IPS-NIHi11 (cell line): Measurements from ENCODE around the gene FLNA.
"Not testable (repeated sequence)": the region's sequence is repeated elsewhere in the genome, so short reads cannot be mapped to it uniquely, and the experiment has no call there.

Experiments
- DNase-seq: peaks from one replicate; pipeline ENCODE4 v3.0.0; 2012; ENCODE audit warnings: mixed read lengths, low spot score

The FLNA gene

DNA sequence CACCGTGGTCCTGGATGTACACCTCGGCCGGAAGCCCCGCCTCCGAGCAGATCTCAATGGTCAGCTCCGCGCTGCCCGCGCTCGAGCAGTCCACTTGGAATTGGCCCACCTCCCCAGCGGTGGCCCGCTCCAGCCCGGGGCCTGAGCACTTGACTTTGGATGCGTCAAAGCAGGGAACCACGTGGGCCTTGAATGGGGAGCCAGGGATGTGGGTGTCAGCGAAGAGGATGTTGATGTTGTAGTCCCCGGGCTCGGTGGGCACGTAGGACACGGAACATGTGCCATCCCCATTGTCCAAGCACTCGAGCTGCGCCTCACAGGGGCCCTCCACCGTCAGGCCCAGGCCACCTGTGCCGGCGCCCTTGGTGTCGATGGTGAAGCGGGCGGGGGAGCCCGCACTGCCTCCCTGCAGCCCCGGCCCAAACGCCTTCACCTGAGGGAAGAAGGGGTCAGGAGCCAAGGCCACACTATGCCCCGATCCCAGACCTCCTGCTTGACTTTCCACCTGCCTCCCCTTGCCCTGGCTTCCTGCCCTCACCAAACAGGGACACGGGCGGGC, 14.2 kb downstream of the FLNA start:
- no peak for DNase-seq

DNA sequence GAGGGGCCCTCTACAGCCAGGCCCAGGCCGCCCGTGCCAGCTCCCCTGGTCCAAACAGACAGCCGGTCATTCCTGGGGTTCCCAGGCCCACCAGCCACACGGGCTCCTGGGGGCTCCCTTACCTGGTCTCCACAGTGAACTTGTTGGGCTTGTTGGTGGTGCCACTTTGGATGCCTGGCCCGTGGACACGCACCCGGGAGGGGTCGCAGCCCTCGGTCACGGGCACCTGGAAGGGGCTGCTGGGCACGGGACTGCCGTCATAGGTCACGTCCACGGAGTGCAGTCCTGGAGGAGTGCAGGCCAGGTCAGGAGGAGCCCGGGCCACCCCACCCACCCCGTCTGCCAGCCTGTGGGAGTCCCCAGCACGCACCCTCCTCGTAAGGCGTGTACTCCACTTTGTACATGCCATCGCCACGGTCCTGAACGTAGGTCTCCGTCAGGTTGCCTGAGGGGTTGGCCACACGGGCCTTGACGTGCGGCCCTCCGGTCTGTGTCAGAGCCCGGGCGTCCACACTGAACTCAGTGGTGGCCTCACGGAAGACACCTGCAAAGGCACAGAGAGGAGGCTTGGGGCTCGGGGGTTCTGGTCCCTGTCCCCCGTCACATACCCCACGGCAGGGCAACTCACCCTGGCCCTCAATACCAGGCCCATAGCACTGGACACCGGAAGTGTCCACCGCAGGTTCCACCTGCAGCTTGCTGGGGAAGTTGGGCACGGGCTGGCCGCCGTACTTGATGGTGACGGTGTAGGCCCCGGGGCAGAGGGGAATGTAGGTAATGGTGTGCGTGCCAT, 14.9 kb downstream of the FLNA start:
- DNase-seq = no peak

DNA sequence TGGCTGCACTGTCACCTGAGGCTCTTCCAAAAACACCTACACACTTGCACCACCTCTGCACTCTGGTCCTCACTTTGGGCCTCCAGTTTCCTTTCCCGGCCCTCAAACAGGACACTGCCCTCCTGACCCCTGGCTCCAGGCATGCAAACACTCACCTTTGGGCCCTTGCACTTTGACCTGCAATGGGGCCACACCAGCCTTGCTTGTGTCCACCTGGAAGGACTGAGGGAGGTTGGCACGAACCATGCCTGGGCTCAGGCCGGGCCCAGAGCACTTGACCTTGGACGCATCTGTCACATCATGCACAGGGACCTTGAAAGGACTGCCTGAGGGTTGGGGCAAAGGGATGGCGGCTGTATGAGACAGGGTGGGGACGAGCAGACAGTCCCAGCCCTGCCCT, 15.6 kb downstream of the FLNA start:
- no peak for DNase-seq

DNA sequence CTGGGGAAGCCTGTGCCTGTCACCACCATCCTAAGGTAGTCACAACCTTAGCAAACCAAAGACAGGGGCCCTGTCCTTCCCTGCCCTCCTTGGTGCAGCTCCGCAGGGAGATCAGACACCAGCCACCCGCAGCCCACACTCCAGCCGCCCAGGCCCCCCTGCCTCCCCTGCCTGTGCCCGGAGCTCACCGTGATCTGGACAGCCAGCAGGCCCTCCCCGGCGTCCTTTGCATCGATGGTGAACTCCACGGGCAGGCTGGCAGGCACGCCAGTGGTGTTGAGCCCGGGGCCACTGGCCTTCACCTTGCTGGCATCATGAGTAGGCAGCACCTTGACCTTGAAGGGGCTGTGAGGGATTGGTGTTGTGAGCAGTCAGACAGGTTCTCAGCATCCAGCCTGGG, 16.4 kb downstream of the FLNA start:
- DNase-seq = no peak

DNA sequence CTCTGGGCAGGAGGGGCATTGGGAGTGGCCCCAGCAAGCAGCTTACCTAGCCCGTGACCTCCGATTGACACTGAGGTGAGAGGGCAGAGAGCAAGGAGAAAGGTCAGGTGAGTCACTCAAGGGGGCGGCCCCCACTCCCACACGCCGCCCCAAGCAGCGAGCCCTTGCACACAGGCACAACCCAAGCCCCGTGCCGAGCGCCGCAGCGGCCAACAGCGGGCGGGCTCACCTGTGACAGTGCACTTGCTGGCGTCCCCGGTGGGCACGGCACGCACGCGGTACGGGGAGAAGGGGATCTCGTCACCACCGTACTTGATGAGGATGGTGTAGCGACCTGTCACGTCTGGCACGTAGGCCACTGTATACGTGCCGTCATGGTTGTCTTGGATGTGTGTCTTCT, 17.2 kb downstream of the FLNA start:
- no peak for DNase-seq

DNA sequence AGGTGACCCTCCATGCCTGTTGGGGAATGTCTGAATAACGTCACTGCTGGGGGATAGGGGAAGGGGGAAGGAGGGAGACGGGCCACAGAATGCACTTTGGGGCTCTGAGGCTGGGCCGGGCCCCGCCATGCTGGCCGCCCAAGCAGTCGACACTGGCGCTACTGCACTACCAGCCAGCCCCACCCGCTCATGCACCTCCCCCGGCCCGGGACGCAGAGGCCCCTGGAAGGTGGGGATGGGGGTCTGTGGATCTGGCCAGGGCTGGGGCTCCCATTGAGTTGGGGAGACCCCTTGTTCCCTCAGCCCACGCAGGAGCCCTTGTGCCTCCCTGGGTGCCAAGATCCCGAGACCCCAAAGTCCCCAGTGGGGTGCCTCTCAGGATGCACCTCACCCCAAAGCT, 17.8 kb downstream of the FLNA start:
- DNase-seq = no peak

DNA sequence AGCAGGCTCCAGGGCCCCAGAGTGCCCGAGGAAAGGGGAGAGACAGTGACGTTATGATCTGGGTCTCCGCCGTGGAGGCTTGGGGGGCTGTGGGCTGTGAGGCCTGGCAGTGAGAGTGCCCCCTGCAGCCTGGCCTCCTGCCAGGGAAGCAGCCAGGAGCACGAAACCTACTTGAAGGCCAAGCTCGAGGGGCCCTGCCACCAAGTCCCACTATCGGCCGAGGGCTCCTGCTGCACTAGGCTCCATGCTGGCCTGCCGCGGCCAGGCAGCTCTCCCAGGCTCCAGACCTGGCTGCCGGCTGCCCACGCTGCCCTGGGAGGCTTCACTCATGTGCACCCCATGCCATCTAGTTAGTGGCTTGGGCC, 18.7 kb downstream of the FLNA start:
- DNase-seq = no peak

DNA sequence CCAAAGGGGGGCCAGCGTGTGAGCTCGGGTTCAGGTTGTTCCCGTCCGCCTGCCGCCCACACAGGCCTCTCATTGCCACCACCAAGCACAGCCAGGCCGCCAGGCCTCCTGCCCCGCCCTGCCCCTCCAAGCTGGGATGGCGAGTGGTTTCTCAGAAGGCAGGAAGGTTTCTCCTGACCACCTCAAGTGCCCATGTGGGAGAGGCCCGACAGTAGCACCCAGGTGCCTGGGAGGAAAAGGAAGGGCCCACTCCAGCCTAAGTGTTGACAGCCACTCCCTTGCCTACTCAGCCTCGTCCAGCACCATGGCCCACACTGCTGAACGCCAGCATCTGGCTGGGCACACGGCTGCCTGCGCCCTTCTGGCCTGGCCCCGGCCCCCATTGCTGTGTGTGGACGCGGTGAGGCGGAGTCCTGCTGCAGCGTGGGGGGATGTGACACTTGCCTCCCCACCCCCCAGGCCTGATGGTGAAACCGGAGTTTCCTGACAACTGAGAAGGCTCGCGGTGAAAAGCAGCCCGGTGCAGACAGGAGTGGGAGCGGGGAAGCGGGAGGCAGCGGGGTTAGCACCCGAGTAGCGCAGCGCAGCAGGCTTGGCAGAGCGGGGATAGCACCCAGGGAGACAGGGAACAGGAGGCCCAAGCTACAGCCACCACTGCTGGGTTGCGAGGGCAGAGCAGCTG, 19.2 kb downstream of the FLNA start:
- DNase-seq = no peak

DNA sequence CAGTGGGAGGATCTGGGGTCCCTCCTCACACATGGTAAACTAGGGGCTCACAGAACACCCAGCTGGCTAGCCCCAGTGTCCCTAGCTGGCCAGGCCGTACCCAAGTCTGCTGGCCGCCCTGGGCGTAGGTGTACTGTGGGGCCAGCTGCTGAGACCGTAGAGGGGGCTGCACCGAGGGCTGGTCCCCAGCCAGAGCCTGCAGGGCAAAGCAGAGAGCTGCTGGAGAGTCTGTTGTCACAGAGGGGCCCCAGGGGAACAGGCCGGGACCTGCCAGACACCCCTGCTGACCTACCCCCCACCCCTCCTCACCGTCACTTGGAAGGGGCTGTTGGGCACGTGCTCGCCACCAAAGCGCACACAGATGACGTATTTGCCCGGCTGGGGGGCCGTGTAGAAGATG, 19.9 kb downstream of the FLNA start:
- DNase-seq = no peak

DNA sequence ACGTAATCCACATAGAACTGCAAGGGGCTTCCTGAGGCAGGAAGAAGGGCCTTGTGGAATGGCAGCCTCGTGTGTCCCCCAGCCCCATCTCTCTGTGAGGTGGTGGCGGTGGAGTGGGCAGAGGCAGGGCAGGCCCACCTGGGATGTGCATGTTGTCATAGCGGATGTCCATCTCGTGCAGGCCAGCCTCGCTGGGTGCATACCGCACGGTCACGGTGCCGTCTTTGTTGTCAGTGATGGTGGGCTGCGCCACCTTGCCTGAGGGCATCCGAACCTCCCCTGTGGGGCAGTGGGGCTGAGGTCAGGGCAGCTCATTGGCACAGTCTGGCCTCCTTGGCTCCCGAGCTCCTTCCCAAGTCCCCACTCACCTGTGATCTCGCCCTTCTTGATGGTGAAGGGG, 20.4 kb downstream of the FLNA start:
- no peak for DNase-seq

DNA sequence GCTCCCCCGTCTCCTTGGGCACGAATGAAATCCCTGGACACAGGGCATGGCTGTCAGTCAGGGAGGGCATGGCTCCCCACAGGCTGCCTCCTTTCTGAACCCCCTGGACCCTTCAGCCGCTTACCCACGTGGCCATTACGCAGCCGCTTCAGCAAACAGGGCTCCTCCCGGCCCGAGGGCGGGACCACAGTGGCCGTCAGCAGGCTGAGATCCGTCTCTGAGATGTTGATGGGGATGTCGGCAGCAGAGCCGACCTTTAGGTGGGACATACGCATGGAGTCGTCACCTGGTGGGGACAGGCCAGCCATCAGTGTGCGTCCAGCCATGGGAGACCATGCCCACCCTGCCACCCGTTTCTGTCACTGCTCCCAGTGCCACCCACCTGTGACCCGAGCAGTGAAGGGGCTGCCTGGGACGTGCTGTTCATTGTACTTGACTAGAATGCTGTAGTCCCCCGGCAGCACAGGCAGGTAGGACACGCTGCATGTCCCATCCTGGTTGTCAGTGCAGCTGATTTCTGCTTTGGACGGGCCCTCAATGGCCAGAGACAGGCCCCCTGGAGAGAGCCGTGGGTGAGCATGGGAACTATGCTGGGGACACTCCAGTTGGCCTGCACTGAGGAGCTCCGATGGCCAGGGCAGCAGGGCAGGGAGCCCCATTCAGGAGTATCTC, 21.1 kb downstream of the FLNA start:
- DNase-seq = no peak

DNA sequence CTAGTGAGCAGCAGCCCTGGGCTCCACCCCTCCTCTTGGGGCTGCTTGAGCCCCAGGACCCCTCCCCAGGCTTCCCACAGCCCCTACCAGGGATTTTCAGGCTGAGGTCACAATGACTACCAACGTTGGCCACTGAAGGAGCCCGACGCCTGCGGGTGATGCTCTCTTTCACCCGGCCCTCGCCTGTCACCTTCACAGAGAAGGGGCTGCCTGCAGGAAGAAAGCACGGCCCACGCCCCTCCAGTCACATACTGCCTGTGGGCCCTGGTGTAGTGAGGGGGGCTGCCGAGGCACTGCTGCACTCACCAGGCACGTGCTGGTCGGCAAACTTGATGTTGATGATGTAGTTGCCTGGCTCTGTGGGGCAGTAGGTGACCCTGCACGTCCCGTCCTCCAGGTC, 22.0 kb downstream of the FLNA start:
- no peak for DNase-seq

DNA sequence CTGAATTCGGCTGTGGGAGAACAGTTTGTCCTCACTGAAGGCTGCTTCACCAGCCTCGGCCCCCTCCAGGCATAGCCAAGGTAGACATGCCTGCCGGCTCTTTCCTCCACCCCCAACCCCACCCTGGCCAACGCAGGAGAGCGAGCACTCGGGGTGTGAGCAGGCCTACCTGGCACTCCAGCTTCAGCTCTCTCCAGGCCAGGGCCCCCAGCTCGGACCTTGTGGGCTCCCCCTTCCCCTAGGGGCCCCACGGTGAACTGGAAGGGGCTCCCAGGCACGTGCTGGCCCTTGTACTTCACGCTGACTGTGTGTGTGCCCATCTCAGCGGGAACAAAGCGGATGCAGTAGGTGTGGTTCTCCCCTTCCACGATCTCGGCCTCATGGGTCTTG, 22.4 kb downstream of the FLNA start:
- no peak for DNase-seq

DNA sequence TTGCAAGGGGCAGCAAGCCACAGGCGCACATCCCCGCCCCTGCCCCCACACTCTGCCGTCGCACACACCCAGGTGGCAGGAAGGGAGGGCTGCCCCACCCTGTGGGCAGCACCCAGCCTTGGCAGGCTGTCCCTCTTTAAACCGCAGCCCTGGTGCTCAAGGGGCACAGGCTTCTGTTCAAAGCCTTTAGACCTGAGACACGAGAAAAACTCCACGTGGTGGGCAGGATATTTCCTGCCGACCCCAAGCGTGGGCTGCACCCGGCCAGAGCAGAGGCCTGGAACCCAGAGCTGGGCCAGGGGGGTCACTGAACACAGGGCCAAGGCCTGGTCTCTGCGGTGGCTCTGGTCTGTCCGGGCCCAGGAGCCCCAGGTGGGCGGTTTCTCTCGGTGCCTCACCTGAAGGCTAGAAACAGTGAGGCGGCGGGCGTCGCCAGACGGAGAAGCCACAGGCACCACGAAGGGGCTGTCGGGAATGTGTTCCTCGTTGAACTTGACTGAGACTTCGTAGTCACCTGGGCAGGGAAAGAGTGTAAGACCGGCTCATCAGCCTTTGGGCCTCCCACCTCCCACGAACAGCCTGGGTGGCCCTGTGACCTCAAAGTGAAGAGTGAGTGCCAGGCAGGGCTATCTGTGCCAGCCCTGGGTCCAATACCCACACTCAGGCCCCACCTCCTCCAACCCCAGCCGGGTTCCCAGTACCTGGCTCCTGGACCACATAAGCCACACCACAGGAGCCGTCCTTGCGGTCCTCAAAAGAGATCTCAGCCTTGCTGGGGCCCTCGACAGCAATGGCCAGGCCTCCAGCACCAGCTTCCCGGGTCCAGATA, 23.0 kb downstream of the FLNA start:
- no peak for DNase-seq

DNA sequence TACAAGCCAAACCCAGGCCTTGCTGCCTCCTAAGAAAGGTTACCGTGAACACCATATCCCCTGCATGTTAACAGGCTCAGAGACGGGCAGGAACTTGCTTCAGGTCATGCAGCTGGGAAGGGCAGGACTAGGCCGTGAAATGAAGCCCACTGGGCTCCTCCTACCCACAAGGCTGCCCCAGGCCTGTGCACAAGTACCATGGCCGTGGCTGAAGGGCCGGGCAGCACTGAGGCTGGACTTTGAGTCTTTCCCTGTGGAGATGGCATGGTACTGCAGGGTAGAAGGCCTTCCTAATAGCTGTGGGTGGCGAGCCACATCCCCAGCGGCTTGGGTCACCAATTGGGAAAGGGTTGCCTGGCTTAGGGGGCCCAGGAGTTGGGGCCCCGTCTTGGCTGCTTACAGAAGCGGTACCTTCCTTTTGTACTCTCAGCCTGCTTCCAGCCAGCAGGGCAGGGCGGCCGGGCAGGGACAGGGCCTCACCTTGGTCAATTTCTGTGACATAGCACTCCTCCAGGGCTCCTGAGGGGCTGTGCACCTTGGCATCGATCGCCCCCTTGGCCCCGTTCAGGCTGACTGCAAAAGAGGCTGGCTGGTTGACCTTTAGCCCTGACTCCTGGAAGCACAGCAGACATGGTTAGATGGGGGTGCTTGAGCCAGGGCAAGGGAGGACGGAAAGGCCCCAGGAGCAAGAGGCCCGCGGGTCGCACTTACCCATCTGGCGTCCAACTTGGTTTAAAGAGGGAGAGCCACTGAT, 23.8 kb downstream of the FLNA start:
- no peak for DNase-seq

DNA sequence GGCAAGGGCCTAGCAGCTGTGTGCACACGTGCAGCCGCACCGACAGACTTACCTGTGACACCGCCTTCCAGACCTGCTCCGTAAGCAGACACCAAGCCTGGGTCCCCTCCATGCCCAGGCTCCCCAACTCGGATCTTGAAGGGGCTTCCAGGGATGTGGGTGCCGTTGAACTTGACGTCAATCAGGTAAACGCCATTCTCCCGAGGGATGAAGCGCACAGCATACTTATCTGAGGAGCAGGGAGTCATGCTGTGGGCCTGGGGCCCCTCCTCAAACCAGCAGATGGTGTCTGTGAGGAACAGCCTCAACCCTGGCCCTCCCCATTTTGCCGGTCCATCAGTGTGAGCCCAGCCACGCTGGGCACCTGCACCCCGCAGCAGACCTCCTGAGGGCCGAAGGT, 24.5 kb downstream of the FLNA start:
- DNase-seq = no peak

DNA sequence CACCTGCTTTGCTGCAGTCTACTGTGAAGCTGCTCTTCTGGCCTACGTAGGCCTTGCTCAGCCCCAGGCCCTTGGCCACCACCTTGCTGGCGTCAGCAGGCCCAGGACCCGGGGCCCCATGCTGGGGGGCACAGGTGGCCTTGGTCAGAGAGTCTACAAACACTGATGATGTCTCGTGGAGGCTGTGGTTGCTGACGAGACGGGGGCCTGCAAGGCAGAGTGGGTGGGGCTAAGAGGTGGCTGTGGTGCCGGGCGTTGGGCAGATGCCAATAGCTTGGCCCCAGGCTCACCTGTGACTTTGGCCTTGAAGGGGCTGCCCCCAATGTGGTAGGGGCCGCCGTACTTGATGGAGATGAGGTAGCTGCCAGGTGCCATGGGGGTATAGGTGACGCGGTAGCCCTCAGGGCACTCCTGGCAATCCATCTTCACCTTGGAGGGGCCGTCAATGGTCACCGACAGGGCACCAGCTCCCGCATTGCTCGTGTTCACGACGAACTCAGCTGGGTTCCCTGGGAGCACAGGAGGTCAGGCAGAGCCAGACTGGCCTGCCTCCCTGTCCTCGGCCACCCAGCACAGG, 25.0 kb downstream of the FLNA start:
- no peak for DNase-seq

DNA sequence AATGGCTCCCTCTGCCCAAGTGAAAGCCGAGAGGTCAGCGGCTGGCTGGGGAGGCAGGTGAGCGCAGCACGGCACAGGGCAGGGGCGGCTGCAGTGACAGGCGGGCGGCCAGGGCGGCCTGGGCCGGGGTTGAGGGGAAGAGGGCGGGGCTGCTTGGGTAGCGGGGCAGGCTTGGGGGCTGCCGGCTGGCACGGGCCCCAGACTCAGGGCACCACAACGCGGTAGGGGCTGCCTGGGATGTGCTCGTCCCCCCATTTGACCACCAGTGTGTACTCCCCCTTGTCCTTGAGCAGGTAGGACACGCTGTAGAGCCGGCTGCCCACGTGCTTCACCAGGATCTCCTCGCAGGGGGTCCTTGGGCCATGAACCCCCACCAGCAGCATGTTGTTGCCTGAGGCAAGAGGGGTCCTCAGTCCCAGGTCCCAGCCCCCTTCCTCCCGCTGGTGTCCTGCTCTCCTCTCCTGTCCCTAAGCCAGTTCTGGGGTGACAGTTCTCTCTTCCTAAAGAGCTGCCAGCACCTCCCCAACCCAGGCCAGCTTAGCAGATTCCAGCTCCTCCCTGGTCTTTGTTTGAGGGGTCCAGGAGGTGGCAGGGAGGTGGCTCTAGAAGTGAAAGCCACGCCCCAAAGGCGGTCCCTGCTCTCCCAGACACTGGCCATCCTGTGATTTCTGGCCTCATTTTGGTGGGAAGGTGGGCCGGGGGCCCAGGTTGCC, 25.6 kb downstream of the FLNA start:
- no peak for DNase-seq

DNA sequence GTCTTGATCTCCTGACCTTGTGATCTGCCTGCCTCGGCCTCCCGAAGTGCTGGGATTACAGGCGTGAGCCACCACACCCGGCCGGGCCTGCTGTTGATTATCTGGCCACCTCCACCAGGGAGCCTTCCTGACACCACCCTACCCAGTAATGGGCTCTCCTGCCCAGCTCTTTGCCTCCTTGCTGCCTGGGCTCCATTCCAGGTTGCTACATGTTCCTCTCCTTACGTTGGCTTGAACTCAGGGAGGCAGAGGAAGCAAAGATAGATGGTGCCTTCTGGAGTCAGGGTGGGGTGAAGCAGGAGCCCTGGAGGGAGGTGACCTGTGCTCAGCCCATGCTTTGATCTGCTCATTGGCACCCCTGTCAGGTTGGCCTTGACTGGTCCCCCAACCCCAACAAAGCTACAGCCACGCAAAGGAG, 26.3 kb downstream of the FLNA start:
- DNase-seq = no peak

DNA sequence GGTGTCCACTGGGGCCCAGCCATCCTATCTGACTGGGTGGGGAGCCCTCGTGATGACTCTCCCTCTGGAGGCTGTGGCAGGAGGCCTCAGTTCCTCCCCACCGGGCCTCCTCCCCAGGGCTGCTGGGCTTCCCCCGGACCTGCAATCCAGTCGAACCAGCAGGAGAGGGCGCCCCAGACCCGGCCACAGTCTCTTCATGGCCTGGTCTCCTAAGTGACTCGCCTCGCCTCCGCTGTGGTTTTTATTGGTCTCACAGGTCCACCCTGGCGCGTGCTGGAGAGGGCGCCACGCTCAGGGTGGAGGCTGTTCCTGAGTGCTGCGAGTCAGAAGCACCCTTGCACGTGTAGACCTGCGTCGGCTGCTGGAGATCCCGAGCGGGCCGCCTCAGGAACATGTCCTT, 30.8 kb downstream of the FLNA start:
- DNase-seq = not testable (repeated sequence)
